ENCODE results near the gene SRP9. TPM values are rescaled to one million over a fixed set of nuclear protein-coding genes. Genes with fewer than 3 reads are reported as not detected.

The SRP9 gene
- total RNA-seq, 1 experiment from 2014 or later = 1,029 TPM

DNA sequence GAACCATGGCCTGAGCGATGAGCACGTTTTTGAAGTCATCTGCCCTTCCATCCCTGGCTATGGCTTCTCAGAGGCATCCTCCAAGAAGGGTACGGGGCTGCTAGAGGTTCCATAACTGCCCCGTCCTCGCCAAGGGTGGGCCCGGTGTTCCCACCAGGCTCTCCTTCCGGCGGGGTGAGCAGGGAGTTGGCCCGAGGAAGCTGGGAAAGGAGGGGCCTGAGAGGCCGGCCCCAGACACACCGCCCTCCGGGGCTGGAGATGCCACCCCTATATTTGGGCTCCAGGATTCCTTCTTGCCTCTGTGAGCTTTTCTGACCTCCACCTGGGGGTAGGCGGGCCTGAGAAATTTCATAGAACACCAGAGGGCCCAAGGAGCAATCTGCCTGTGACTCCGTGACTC lies 61.2 kb downstream of the SRP9 start:
- DNase-seq (ENCODE audit: low spot score) = no peak

Other genes starting within 250 kb of the SRP9 start
- 129 and 155 TPM in 2 replicates for gene ENAH, start 124.7 kb upstream of the SRP9 start, total RNA-seq (2014; rRNA removed; shearing (Covaris generic))
- 32.3 and 34.2 TPM in 2 replicates for gene EPHX1, start 32.3 kb downstream of the SRP9 start, total RNA-seq (2014; rRNA removed; shearing (Covaris generic))
- 7.8 and 8.2 TPM in 2 replicates for gene TMEM63A, start 104.6 kb downstream of the SRP9 start, total RNA-seq (2014; rRNA removed; shearing (Covaris generic))
- not detected in 2 replicates for gene LEFTY1, start 111.3 kb downstream of the SRP9 start, total RNA-seq (2014; rRNA removed; shearing (Covaris generic))
- 73.2 and 73.8 TPM in 2 replicates for gene PYCR2, start 146.4 kb downstream of the SRP9 start, total RNA-seq (2014; rRNA removed; shearing (Covaris generic))
- not detected in 2 replicates for gene LEFTY2, start 163.4 kb downstream of the SRP9 start, total RNA-seq (2014; rRNA removed; shearing (Covaris generic))
- 42.3 and 44.3 TPM in 2 replicates for gene SDE2, start 221.5 kb downstream of the SRP9 start, total RNA-seq (2014; rRNA removed; shearing (Covaris generic))

Data from A172 (cell line).